ENCODE results near the gene NME2. TPM values are rescaled to one million over a fixed set of nuclear protein-coding genes. Genes with fewer than 3 reads are reported as not detected.
"Not testable (repeated sequence)": the region's sequence is repeated elsewhere in the genome, so short reads cannot be mapped to it uniquely, and the experiment has no call there.

Gene NME2
- 248 TPM for total RNA-seq
- long read RNA-seq, transcript NME2-205 (5 exons, 826 nt) = major isoform, 110 of 168 reads
- long read RNA-seq, transcript NME2-202 (4 exons, 866 nt) = minor isoform, 45 of 168 reads
- long read RNA-seq, partial matches to known transcripts = 0 of 168 reads
- long read RNA-seq, other reads (novel, unspliced or antisense) = 5 of 168 reads

DNA sequence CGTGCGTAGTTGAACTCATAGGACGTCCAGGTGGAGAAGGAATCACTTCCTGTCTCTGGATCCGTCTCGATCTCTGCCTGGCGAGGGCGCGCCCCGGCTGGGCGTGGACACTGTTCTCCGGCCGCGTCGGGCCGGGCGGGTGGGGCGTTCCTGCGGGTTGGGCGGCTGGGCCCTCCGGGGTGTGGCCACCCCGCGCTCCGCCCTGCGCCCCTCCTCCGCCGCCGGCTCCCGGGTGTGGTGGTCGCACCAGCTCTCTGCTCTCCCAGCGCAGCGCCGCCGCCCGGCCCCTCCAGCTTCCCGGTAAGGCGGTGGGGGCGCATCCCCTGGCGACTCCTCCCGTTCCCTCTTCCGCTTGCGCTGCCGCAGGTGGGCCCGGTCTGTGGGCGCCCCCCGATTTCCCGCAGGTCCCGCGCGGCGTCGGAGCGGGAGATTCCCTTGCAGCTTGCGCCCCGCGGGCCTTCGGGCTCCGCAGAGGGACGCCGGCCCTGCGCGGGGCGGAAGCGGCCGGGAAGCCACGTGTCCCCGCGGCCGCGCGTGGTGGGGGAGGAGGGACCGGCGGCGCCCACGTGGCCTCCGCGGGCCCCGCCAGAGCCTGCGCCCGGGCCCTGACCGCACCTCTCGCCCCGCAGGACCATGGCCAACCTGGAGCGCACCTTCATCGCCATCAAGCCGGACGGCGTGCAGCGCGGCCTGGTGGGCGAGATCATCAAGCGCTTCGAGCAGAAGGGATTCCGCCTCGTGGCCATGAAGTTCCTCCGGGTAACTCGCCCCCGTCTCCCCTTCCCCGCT, at the start of gene NME2:
Gene NME2 (plus strand): TSS at position 214 of the 789 bp plus-strand sequence. CDS start 420 bp downstream, at position 634.
- ATAC-seq = peak; percentile 97
- intact Hi-C loops (cut with micrococcal nuclease) = no loop called here
- peak; percentile 95 for DNase-seq

DNA sequence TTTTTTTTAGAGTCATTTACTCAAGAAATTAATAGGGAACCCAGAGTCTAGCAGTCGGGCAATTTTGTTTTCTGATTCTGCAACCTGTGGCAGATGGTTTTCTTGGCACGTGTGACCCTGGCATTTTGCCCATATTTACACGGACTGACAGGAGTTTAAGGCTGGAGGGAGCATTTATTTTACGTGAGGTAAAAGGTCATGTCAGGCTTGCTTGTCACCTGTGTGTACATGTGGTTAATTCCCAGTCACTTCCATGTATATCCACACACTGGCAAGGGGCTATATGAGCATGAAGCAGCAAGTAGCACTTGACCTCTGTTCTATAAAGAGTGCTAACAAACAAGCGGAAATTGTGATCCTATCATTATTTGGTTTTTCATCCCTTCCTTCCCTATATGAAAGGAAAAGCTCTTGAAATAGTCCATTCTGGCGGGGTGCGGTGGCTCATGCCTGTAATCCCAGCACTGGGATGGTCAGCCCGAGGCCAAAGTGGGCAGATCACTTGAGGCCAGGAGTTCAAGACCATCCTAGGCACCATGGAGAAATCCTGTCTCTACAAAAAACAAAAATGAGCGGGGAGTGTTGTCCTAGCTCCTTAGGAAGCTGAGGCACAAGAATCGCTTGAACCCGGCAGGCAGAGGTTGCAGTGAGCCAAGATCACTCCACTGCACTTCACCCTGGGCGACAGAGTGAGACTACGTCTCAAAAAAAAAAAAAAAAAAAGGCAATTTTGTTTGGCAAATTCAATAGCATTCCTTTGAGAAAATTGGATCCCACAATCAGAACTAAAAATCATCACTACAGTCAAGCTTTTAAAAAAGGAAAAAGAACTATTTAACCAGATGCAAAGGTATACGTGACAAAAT, 47.6 kb upstream of the NME2 start:
- DNase-seq (no peak), ATAC-seq (no peak)
- intact Hi-C loops (cut with micrococcal nuclease) = no loop called here

GRCh38 chr17:51119415-51120356, 46.5 kb upstream of the NME2 start:
- intact Hi-C loops (cut with micrococcal nuclease) = no loop called here
- ATAC-seq (peak; percentile 24), DNase-seq (peak; percentile 64)

GRCh38 chr17:51120357-51120738, 45.9 kb upstream of the NME2 start:
- intact Hi-C loops (cut with micrococcal nuclease) = no loop called here
- no peak for DNase-seq
- ATAC-seq = peak; percentile 12

- intact Hi-C loops (cut with micrococcal nuclease) = no loop called here
- ATAC-seq (peak; percentile 90), DNase-seq (peak; percentile 98)
These were observed 45.2 kb upstream of the NME2 start, which contains the start of gene SPAG9 for GRCh38 chr17:51120739-51121619. TSS of gene SPAG9 (minus strand) at chr17:51120868. CDS start at chr17:51120656, 212 bp downstream.

DNA sequence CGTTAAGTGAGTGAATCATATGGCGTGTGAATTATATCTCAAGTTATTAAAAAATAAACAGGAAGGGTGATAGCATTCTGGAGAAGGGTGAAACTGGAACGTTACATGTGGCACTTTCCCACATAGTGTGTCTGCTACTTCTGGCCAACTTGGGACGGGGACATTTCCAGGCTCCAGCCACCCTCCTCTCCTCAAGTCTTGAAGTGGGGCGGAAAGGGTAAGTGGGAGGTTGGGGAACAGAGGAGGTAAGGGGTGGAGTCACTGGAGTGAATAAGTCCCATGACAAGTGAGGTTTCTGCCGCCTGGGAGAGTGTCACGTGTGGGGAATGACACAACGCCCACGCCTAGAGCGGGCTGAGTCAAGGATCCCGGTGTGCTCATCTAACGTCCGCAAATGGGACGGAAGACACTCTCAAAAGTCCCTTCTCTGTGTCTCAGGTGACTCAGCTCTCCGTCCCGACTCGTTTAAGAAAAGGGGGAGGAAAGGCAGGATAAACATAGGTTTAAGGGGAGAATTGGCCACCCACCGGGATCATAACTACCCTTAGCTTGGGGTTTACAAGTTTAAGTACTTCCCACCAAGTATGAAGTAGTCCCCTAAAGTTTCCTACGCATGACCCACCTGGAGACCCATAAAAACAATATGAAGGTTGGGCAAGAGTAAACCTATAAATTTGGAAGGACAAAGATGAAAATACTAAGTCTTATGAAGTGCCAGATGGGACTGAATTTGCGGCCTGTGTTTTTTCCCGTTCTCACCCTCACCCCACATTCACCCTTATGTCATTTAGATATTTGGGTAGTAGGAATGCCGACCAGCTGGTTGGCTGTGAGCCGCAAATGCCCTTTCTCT, 44.4 kb upstream of the NME2 start:
- peak; percentile 85 for ATAC-seq
- intact Hi-C loops (cut with micrococcal nuclease) = no loop called here

GRCh38 chr17:51122473-51123115, 43.6 kb upstream of the NME2 start:
- DNase-seq; ATAC-seq; intact Hi-C loops (cut with micrococcal nuclease): not testable (repeated sequence)

More for the DNA sequence above, 44.4 kb upstream of the NME2 start:
- peak; percentile 87 for DNase-seq

GRCh38 chr17:51124640-51125503, 41.3 kb upstream of the NME2 start:
- intact Hi-C loops (cut with micrococcal nuclease) = no loop called here
- DNase-seq = no peak
- no peak for ATAC-seq

DNA sequence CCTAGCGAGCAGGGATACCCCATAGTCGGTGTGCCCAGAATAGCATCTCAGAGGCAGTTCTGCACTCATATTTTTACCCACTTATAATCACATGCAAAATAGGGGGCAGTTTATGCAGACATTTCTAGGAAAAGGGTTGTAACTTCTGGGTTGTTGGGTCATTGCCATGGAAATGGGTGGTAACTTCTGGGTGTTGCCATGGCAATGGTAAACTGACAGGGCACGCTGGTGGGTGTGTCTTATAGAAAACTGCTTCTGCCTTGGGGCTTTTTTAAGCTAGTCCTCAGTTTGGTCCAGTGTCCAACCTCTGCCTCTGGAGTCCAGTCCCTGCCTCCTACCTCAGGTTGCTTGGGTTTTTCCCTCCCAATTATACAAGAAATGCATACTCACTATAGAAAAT, 38.1 kb upstream of the NME2 start:
- no peak for DNase-seq

DNA sequence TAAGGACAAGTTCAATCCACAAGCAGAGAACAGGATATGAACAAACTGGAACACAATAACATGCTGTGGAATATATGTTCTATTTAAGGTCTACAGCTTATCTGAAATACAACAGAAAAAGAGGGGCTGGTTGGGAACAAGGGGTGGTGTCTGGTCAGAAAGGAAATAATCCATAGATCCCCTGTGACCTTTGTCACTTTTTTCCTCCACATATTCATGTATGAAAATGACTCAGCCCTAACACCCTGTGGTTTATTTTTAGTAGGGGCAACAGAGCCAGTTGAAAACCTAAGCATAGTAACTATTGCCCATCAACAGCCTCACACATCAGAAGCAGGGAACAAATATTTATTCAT, 33.3 kb upstream of the NME2 start:
- DNase-seq (no peak), ATAC-seq (peak; percentile 91)
- intact Hi-C loops (cut with micrococcal nuclease) = no loop called here

More for the DNA sequence above, 38.1 kb upstream of the NME2 start:
- intact Hi-C loops (cut with micrococcal nuclease) = no loop called here
- no peak for ATAC-seq

GRCh38 chr17:51133365-51133764, 32.8 kb upstream of the NME2 start:
- intact Hi-C loops (cut with micrococcal nuclease) = no loop called here
- DNase-seq = no peak
- peak; percentile 14 for ATAC-seq

- DNase-seq (no peak), ATAC-seq (no peak)
- intact Hi-C loops (cut with micrococcal nuclease) = no loop called here
These were observed 30.3 kb upstream of the NME2 start for GRCh38 chr17:51135956-51136355.

- ATAC-seq = no peak
These were observed 23.6 kb upstream of the NME2 start for GRCh38 chr17:51142597-51142996.

GRCh38 chr17:51144266-51145022, 21.8 kb upstream of the NME2 start:
- DNase-seq (no peak), ATAC-seq (no peak)
- intact Hi-C loops (cut with micrococcal nuclease) = no loop called here

More at GRCh38 chr17:51142597-51142996, 23.6 kb upstream of the NME2 start:
- DNase-seq = no peak
- intact Hi-C loops (cut with micrococcal nuclease) = no loop called here

GRCh38 chr17:51147650-51148049, 18.6 kb upstream of the NME2 start:
- no peak for ATAC-seq
- intact Hi-C loops (cut with micrococcal nuclease) = no loop called here
- DNase-seq = no peak
